ENCODE results near the gene WNT7B.

DNA sequence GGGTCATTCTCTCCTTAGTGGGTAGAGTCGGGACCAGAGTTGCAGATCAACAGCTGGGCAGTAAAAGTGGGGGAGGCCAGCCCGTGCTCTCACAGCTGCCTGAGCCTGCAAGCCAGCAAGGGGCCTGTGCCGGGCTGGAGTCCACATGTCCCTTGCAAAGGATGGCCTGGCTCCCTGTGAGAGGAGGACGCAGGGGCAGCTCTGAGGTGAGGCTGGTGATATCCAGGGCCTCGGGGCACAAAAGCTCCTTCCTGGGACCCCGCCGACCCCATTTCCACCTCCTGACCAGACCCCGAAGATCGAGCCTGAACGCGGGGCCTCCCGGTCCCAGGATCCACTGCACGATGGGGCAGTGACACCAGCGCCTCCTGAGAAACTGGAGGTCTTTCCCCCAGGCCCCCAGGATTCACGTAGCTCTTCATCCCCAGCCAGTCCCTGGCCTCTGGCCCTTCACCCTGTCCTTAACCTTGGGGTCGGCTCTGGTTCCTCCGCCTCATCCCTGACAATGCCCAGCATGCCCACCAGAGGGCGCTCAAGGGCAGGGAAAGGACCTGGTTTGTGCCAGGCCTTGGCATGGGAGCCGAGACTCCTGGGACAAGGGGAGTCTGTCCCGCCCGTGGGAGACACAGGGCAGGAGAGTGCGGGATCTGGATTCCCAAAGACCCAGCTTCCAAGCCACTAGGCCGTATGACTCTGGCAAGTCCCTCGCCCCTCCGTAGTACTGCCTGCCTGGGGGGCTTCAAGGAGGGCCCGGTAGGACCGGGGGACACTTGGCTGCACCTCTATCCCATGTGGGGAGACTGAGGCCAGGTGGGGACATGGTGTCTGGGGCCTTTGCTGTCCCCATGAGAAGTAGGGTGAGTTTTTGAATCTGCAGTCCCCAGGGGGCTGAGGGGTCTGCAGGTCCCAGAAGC, 17.8 kb upstream of the WNT7B start:
- no peak for TF ChIP-seq POLR2A (IDR thresholded peaks at IDR 0.05)
- TF ChIP-seq, protein P1, sequence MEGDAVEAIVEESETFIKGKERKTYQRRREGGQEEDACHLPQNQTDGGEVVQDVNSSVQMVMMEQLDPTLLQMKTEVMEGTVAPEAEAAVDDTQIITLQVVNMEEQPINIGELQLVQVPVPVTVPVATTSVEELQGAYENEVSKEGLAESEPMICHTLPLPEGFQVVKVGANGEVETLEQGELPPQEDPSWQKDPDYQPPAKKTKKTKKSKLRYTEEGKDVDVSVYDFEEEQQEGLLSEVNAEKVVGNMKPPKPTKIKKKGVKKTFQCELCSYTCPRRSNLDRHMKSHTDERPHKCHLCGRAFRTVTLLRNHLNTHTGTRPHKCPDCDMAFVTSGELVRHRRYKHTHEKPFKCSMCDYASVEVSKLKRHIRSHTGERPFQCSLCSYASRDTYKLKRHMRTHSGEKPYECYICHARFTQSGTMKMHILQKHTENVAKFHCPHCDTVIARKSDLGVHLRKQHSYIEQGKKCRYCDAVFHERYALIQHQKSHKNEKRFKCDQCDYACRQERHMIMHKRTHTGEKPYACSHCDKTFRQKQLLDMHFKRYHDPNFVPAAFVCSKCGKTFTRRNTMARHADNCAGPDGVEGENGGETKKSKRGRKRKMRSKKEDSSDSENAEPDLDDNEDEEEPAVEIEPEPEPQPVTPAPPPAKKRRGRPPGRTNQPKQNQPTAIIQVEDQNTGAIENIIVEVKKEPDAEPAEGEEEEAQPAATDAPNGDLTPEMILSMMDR (IDR thresholded peaks at IDR 0.05): peak; percentile 96 to 98 (median 98)
